HL-60 (cell line): Measurements from ENCODE around the gene ARHGAP26.

ENCODE experiments used
- SPI1 ChIP-seq: IDR thresholded peaks from 2 replicates; pipeline ENCODE4 v1.6.1; 2012; ENCODE audit warnings: low read depth, mild to moderate bottlenecking, borderline replicate concordance
- TF ChIP-seq, protein P1 (sequence below): IDR thresholded peaks from one replicate; pipeline ENCODE4 v1.5.1; 2011; ENCODE audit warnings: low read length, control low read depth, inconsistent platforms; ENCODE audit not compliant: insufficient read depth
- TF ChIP-seq, protein P2 (sequence below): IDR thresholded peaks from 2 replicates; pipeline ENCODE4 v1.6.1; 2012; ENCODE audit warnings: low read depth; ENCODE audit not compliant: insufficient replicate concordance

DNA sequence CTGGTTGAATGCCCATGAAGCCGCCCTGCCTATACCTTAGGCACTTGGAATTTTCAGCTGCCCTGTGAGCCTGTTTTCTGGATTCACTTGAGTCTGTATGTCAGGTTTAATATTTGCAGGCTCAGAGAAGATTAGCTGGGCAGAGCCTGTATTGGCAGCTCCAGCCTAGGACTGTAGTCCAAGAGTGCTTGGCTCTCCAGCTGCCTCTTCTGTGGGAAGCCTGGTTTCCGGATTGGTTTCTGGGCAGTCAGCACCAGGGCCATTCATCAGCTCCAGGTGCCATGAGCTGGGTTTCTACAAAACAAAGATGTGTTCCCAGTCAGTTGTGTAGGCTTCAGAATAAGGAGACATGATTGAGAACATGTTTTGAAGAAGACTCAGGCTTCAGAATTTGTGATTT is 90.1 kb downstream of the ARHGAP26 start:
- TF ChIP-seq, protein P1, sequence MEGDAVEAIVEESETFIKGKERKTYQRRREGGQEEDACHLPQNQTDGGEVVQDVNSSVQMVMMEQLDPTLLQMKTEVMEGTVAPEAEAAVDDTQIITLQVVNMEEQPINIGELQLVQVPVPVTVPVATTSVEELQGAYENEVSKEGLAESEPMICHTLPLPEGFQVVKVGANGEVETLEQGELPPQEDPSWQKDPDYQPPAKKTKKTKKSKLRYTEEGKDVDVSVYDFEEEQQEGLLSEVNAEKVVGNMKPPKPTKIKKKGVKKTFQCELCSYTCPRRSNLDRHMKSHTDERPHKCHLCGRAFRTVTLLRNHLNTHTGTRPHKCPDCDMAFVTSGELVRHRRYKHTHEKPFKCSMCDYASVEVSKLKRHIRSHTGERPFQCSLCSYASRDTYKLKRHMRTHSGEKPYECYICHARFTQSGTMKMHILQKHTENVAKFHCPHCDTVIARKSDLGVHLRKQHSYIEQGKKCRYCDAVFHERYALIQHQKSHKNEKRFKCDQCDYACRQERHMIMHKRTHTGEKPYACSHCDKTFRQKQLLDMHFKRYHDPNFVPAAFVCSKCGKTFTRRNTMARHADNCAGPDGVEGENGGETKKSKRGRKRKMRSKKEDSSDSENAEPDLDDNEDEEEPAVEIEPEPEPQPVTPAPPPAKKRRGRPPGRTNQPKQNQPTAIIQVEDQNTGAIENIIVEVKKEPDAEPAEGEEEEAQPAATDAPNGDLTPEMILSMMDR: no peak
- TF ChIP-seq, protein P2, sequence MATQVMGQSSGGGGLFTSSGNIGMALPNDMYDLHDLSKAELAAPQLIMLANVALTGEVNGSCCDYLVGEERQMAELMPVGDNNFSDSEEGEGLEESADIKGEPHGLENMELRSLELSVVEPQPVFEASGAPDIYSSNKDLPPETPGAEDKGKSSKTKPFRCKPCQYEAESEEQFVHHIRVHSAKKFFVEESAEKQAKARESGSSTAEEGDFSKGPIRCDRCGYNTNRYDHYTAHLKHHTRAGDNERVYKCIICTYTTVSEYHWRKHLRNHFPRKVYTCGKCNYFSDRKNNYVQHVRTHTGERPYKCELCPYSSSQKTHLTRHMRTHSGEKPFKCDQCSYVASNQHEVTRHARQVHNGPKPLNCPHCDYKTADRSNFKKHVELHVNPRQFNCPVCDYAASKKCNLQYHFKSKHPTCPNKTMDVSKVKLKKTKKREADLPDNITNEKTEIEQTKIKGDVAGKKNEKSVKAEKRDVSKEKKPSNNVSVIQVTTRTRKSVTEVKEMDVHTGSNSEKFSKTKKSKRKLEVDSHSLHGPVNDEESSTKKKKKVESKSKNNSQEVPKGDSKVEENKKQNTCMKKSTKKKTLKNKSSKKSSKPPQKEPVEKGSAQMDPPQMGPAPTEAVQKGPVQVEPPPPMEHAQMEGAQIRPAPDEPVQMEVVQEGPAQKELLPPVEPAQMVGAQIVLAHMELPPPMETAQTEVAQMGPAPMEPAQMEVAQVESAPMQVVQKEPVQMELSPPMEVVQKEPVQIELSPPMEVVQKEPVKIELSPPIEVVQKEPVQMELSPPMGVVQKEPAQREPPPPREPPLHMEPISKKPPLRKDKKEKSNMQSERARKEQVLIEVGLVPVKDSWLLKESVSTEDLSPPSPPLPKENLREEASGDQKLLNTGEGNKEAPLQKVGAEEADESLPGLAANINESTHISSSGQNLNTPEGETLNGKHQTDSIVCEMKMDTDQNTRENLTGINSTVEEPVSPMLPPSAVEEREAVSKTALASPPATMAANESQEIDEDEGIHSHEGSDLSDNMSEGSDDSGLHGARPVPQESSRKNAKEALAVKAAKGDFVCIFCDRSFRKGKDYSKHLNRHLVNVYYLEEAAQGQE: no peak
- no peak for TF ChIP-seq SPI1
